CD4-positive, alpha-beta T cell treated with Interleukin-4 for 4 hours (primary cell): Measurements from ENCODE around the gene RNU1-1.
"Not testable (repeated sequence)": the region's sequence is repeated elsewhere in the genome, so short reads cannot be mapped to it uniquely, and the experiment has no call there.

Experiments
- DNase-seq: peaks from one replicate; pipeline ENCODE4 v3.0.0-alpha.2; 2020

Gene RNU1-1

GRCh38 chr1:16514107-16515055 is at the start of gene RNU1-1:
RNU1-1 (minus strand) TSS chr1:16514285.
- peak; percentile 72 for DNase-seq

DNA sequence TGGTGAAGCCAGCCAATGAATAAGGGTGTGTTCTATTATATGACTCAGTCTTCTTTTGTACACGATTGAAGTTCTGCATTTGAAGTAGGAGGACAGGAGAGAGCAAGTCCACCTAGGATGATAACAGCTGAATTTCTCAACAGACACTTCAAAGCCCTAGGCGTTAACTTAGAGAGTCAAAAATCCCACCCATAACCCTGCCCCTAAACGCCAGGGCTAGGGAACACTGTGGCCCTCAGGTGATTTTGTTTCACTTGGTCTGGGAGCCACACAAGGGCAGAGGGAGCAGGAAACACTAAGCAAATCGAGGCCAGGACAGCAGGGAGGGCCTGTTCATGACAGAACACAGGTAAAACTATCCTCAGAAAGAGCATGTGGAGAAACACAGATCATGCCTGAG is 47.0 kb upstream of the RNU1-1 start:
- not testable (repeated sequence) for DNase-seq

DNA sequence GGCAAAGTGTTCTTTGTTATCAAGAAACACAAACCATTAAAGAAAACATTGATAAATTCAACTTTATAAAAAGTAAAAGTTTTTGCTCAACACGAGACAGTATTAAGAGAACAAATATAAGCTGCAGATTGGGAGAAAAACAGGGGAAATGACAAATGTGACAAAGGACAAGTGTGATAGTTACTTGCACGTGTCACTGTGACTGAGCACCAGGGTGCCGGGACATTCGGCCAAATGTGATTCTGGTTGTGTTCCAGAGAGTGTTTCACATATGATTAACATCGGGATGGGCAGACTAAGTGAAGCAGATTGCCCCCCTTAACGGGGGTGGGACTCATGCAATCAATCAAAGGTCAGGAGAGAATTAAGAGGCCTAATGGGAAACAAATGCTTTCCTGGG is 46.4 kb upstream of the RNU1-1 start:
- not testable (repeated sequence) for DNase-seq

GRCh38 chr1:16559688-16560087 is 45.6 kb upstream of the RNU1-1 start:
- DNase-seq, result not testable (repeated sequence)

DNA sequence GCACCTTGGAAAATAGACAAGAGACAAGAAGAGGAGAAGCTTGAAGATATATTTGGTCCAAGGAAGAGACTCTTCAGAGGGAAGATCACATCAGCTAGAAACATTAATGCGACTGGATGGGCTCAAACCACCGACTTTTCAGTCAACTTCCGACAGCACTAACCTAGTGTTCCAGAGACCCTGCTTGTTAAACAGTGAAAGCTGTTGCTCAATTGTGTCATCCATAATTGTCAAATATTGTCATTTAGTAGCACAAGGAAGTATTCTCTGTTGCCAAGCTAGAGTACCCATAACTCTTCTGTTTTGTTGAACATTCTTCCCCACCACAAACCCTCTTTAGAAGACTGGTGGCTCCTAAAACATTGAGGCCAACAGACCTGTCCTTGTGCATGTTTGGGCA is 42.9 kb upstream of the RNU1-1 start:
- DNase-seq, result not testable (repeated sequence)

DNA sequence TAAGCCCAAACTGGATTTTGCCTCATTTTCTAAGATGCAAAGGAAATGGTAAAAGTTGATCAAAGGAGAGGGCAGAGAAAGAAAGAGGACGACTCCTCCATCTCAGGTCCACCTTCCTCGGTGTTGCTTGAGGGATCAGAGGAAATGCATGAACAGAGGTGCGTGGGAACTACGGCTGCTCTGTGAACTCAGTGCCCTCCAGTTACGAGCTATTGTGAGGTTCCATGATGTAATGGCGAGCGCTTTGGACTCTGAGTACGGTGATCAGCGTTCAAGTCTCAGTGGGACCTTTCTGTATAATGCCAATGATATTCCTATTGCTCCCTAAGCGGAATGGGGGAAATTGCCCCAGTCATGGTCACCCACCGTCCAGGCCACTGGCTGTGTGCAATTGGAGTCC is 39.2 kb upstream of the RNU1-1 start:
- not testable (repeated sequence) for DNase-seq

- DNase-seq, result not testable (repeated sequence)
Observed at GRCh38 chr1:16550212-16550918, 36.3 kb upstream of the RNU1-1 start.

GRCh38 chr1:16549545-16549944 is 35.5 kb upstream of the RNU1-1 start:
- DNase-seq, result not testable (repeated sequence)

DNA sequence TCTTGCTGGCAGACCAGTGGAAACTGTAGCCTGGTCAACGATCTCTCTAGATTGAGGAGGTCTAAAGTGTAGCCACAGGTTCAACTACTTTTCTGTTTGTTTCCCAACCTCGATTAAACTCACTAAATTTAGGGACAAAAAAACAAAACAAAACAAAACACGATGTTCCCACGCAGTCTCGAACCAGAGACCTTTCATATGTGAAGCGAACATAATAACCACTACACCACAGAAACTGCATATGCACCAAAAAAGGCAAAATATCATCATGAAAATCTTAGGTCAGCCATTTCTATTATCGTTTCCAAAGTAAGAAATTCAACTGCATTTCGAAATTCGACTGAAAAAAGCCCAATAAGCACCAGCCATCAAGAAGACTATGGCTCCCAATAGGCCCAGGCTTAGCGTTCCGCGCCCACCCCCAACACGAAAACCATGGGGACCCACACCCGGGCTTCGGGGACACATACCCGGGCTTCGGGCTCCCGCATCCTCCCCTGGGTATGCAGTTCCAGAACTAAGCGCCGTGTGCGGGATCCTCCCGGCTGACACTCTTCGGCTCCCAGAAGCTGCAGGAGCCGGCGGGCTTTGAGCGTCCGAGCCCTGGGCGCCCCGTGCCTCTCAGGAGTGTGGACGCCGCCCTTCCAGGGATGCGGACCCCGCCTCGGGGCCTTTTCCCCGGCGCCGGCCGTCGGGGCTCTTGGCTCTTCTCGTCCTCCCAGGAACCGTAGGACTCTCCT is 33.6 kb upstream of the RNU1-1 start:
- DNase-seq, result not testable (repeated sequence)

DNA sequence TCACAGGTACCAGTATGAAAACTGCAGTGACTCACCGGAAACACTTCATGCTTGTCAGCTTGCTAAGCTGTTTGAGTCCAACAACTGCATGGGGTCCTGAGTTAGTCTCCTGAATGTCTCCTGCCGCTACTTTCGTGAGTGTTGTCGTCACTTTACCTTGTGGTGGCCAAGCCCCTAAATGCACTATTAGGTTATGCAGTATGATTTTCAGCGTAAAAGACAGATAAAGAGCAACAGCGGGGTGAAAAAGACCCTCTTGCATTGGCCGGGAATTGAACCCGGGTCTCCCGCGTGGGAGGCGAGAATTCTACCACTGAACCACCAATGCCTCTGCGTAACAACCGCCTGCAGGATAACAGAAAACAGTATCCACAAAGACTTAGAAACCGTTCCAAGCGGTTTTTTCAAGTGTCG is 31.6 kb upstream of the RNU1-1 start:
- DNase-seq, result not testable (repeated sequence)

DNA sequence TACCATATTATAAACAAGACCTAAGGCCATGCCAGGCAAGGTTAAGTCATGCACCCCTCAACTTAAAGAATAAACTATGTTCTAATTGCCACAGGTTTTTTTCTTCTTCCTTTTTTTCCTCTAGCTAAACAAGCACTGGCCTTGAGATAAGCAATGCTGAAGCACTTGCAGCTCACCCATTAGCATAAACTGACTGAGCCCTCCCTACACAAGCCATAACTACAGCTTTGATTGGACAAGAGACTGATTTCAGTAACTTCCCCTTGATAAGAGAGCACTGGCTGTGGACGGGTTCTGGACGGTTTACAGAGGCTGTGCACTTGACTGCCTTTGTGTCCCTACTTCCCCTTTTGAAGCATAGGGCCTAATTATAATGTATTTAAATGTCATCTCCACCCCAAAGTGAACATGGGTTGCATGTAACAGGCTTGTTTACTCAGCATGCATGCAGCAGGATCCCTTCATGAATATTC is 26.4 kb upstream of the RNU1-1 start:
- DNase-seq, result not testable (repeated sequence)

GRCh38 chr1:16537528-16537927 is 23.4 kb upstream of the RNU1-1 start:
- DNase-seq, result not testable (repeated sequence)

DNA sequence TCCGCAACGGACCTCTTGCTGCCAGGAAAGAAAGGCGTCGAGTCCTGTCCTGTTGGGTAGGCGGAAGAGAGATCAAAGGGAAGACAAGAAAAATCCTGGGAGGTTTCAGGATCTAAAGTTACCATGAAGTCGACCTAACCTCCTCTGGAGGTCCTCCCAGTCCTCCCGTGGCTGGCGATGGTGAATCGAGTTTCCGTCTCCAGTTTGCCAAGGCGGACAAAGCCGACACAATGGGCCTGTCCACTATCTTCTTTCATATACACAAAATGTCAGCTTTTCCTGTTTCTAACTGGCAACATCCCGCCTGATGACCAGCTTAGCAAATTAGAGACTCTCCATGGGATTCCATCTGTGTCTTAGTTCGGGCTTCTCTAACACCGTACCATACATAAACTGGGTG is 22.7 kb upstream of the RNU1-1 start:
- DNase-seq, result not testable (repeated sequence)

DNA sequence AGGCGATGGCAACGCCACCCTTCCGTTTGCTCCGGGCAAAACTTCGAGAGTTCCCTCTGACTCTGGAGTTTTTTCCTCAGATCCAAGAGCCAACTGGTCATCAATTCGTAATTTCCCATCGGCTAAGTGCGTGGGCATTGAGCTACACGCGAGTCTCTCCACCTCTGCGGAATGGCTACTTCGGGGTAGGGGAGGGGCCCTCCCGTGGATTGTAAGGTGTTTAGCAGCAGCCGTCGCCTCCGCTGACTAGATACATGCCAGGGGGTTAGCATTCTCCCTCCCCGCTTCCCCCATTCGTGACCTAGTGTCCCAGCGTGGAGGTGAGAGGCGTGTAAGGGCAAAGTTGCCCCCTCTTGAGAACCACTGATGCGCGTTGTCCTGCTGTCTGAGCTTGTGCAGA is 21.8 kb upstream of the RNU1-1 start:
- DNase-seq, result not testable (repeated sequence)

DNA sequence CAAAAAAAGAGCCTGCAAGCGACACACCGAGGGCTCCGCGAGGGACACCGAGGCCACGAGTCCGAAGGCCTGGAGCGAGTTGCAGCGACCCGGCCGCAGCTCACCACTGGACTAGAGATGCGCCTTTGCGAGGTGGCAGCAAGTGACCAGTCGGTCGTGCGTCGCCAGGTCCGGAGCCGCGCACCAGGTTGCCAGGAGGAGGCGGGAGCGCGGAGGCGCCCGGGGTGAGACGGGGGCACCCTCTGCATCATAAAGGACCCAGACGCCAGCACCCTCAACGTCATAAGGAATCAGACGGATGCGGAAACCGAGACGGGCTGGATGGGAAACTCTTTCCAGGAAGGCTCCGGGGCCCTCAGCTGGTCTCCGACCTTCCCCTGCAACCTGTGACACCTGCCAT is 21.4 kb upstream of the RNU1-1 start:
- DNase-seq, result not testable (repeated sequence)

- not testable (repeated sequence) for DNase-seq
Observed at GRCh38 chr1:16534829-16535456, 20.9 kb upstream of the RNU1-1 start.

GRCh38 chr1:16534239-16534828 is 20.2 kb upstream of the RNU1-1 start:
- not testable (repeated sequence) for DNase-seq

GRCh38 chr1:16532235-16532991 is 18.3 kb upstream of the RNU1-1 start:
- not testable (repeated sequence) for DNase-seq

- DNase-seq, result not testable (repeated sequence)
Observed at GRCh38 chr1:16528338-16528737, 14.3 kb upstream of the RNU1-1 start.

GRCh38 chr1:16525769-16526168 is 11.7 kb upstream of the RNU1-1 start:
- DNase-seq, result not testable (repeated sequence)

DNA sequence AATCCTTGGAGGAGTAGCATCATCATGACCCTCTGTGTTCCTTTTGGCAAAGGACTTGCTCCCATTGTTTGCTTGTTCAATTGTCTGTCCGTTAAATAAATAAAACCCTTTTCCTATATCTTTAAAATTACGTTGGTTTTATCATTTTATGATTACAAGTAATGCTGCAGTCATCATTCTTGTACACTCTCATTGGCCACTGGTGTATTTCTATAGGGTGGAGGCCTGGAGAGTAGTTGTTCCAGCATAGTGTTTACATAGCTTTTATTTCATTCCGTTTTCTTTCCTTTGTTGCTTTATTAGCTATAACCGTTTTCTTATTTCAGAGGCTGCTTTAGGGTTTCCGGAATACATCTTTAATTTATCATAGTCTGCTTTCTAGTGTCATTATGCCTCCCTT is 7.6 kb upstream of the RNU1-1 start:
- not testable (repeated sequence) for DNase-seq
